HFFc6 (cell line): ENCODE measurements around the gene PRKD2. TPM values are rescaled to one million over a fixed set of nuclear protein-coding genes. Genes with fewer than 3 reads are reported as not detected.

Experiments
- DNase-seq: peaks from one replicate; pipeline ENCODE4 v3.0.0-alpha.2; 2018
- H3K27ac Mint-ChIP-seq: 2 replicates; pipeline ENCODE4 v1.8.0; 2020; ENCODE audit warnings: mild to moderate bottlenecking, mixed read lengths
- H3K27me3 Mint-ChIP-seq: 2 replicates; pipeline ENCODE4 v1.8.0; 2021; ENCODE audit warnings: mild to moderate bottlenecking, moderate library complexity, mixed read lengths; ENCODE audit not compliant: insufficient read depth
- H3K36me3 Mint-ChIP-seq: 2 replicates; pipeline ENCODE4 v1.8.0; 2021; ENCODE audit warnings: low read depth, mixed read lengths
- H3K4me1 Mint-ChIP-seq: 2 replicates; pipeline ENCODE4 v1.8.0; 2020; ENCODE audit warnings: low read depth, mixed read lengths
- H3K4me3 Mint-ChIP-seq: 2 replicates; pipeline ENCODE4 v1.8.0; 2020; ENCODE audit warnings: mild to moderate bottlenecking, moderate library complexity, mixed read lengths
- H3K9me3 Mint-ChIP-seq: 2 replicates; pipeline ENCODE4 v1.8.0; 2020; ENCODE audit warnings: mild to moderate bottlenecking, mixed read lengths
- total RNA-seq, 6 experiments: library from RNA; stranded (reverse); fragmentation: NEBNext Ultra II Directional; extraction: Animal tissue kit (Norgen Biotek cat#: 25700); gene quantifications; 2 replicates in 1 of 6; 3 replicates in 5 of 6; pipeline ENCODE4 v1.2.3, GENCODE V29; 2021
- TF ChIP-seq, protein P1 (sequence below): fragments of 200-600 bp; sonication (generic); IDR thresholded peaks from 2 replicates; pipeline ENCODE4 v1.5.0; 2021; ENCODE audit warnings: antibody characterized with exemption, mild to moderate bottlenecking

The PRKD2 gene
- total RNA-seq, 6 experiments from 2014 or later: 35.3 to 42.2 (median 38.4) TPM

DNA sequence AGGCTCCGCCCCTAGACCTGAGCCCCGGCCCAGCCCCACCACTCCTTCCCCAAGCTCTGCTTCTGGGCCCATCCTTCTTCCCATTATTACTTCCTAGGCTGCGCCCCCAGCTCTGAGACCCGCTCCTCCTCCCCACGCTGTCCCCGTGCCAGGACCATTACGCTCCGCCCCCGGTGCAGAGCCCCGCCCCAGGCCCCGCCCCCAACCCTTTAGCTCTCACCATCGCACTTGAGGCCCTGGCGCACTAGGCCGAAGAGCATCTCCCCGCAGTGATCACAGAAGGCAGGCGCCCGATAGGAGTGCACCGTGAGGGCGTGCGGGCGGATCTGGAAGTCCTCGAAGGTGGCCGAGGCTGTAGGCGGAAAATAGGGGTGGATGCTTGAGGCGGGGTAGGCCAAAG is 6.2 kb downstream of the PRKD2 start:
- DNase-seq: no peak
- TF ChIP-seq, protein P1, sequence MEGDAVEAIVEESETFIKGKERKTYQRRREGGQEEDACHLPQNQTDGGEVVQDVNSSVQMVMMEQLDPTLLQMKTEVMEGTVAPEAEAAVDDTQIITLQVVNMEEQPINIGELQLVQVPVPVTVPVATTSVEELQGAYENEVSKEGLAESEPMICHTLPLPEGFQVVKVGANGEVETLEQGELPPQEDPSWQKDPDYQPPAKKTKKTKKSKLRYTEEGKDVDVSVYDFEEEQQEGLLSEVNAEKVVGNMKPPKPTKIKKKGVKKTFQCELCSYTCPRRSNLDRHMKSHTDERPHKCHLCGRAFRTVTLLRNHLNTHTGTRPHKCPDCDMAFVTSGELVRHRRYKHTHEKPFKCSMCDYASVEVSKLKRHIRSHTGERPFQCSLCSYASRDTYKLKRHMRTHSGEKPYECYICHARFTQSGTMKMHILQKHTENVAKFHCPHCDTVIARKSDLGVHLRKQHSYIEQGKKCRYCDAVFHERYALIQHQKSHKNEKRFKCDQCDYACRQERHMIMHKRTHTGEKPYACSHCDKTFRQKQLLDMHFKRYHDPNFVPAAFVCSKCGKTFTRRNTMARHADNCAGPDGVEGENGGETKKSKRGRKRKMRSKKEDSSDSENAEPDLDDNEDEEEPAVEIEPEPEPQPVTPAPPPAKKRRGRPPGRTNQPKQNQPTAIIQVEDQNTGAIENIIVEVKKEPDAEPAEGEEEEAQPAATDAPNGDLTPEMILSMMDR: no peak
- H3K4me1 Mint-ChIP-seq: peaks cover 17% of the 10 kb centered on the region
- H3K4me3 Mint-ChIP-seq: no peak overlapping the region
- peaks cover 16% of the 10 kb centered on the region for H3K36me3 Mint-ChIP-seq
- H3K9me3 Mint-ChIP-seq: no peaks in the 10 kb centered on the region
- no peak overlapping the region for H3K27ac Mint-ChIP-seq
- H3K27me3 Mint-ChIP-seq: no peaks in the 10 kb centered on the region; the same call in none of the 2 replicates

GRCh38 chr19:46704379-46705076 is 12.4 kb downstream of the PRKD2 start:
- TF ChIP-seq, protein P1: peak; percentile 93
- no peak for DNase-seq
- H3K9me3 Mint-ChIP-seq: no peaks in the 10 kb centered on the region
- peaks cover 19% of the 10 kb centered on the region for H3K36me3 Mint-ChIP-seq
- H3K27me3 Mint-ChIP-seq: no peaks in the 10 kb centered on the region; the same call in 1 of the 2 replicates
- H3K4me3 Mint-ChIP-seq: no peak overlapping the region
- H3K27ac Mint-ChIP-seq: no peak overlapping the region
- H3K4me1 Mint-ChIP-seq: no peaks in the 10 kb centered on the region

- DNase-seq: no peak
- Mint-ChIP-seq H3K4me3 (no peak overlapping the region), H3K4me1 (no peaks in the 10 kb centered on the region), H3K27me3 (peaks cover 1% of the 10 kb centered on the region), H3K36me3 (peaks cover 34% of the 10 kb centered on the region), H3K9me3 (no peaks in the 10 kb centered on the region), H3K27ac (no peak overlapping the region)
- TF ChIP-seq, protein P1: no peak
Measured at GRCh38 chr19:46700704-46701103, 16.2 kb downstream of the PRKD2 start.

GRCh38 chr19:46698395-46699321 is 18.3 kb downstream of the PRKD2 start:
- TF ChIP-seq, protein P1: no peak
- peaks cover 1% of the 10 kb centered on the region; the same call in 1 of the 2 replicates for H3K27me3 Mint-ChIP-seq
- no peaks in the 10 kb centered on the region for H3K4me1 Mint-ChIP-seq
- no peak overlapping the region for H3K4me3 Mint-ChIP-seq
- no peak for DNase-seq
- H3K36me3 Mint-ChIP-seq: peaks cover 33% of the 10 kb centered on the region
- H3K27ac Mint-ChIP-seq: no peak overlapping the region
- H3K9me3 Mint-ChIP-seq: no peaks in the 10 kb centered on the region

GRCh38 chr19:46697204-46697960 is 19.5 kb downstream of the PRKD2 start:
- TF ChIP-seq, protein P1: no peak
- no peak for DNase-seq
- H3K9me3 Mint-ChIP-seq: no peaks in the 10 kb centered on the region
- H3K27ac Mint-ChIP-seq: no peak overlapping the region
- H3K4me1 Mint-ChIP-seq: no peaks in the 10 kb centered on the region
- peaks cover 43% of the 10 kb centered on the region for H3K36me3 Mint-ChIP-seq
- H3K4me3 Mint-ChIP-seq: no peak overlapping the region
- peaks cover 1% of the 10 kb centered on the region; the same call in 1 of the 2 replicates for H3K27me3 Mint-ChIP-seq
